ENCODE results near the gene ZMPSTE24. TPM values are rescaled to one million over a fixed set of nuclear protein-coding genes. Genes with fewer than 3 reads are reported as not detected.

The ZMPSTE24 gene
- total and polyA plus RNA-seq, 2 donors (not counting 1 experiment from before 2014, with no cell fraction given): 60.9 to 67.6 TPM

- no peak overlapping the region for H3K4me2 ChIP-seq (ENCODE audit: extremely low read depth, insufficient read depth, low read length)
- no peak overlapping the region for H2AFZ ChIP-seq (ENCODE audit: low read length)
- H3K9ac ChIP-seq (ENCODE audit: insufficient read depth, low read length): no peak overlapping the region
- no peaks in the 10 kb centered on the region for H3K36me3 ChIP-seq (ENCODE audit: control insufficient read depth, insufficient read depth, low read length)
- H3K9me3 ChIP-seq (ENCODE audit: control insufficient read depth, insufficient read depth, low read depth, low read length): no peaks in the 10 kb centered on the region
- H4K20me1 ChIP-seq (ENCODE audit: control insufficient read depth, extremely low read depth, insufficient read depth, low read length): no peaks in the 10 kb centered on the region
- no peak overlapping the region for H3K27ac ChIP-seq (ENCODE audit: insufficient read depth, low read length)
- no peaks in the 10 kb centered on the region for H3K27me3 ChIP-seq (ENCODE audit: control insufficient read depth, insufficient read depth, low read length)
- TF ChIP-seq CTCF (conservative IDR thresholded peaks at IDR 0.05 in 1 of 2, IDR thresholded peaks at IDR 0.05 in 1 of 2; ENCODE audit: low read depth in 1 of 2, low read length in 2 of 2): no peak
- no peak for TF ChIP-seq EZH2 (IDR thresholded peaks at IDR 0.05; ENCODE audit: low read length, missing control alignments)
- peaks cover 10% of the 10 kb centered on the region for H3K4me1 ChIP-seq (ENCODE audit: control insufficient read depth, extremely low read depth, insufficient read depth, low read length)
- H3K4me3 ChIP-seq (replicated peaks in 1 of 4; ENCODE audit: control extremely low read depth in 1 of 4, insufficient read depth in 1 of 4, low read depth in 3 of 4, low read length in 4 of 4): no peak overlapping the region
- no peak for DNase-seq (ENCODE audit: low read depth in 2 of 2)
- no peaks in the 10 kb centered on the region for H3K79me2 ChIP-seq (ENCODE audit: control insufficient read depth, insufficient read depth, low read length)
These were observed 12.3 kb upstream of the ZMPSTE24 start for GRCh38 chr1:40245686-40246085.

GRCh38 chr1:40247655-40248054, 10.4 kb upstream of the ZMPSTE24 start, which contains the start of gene TMCO2:
TSS of gene TMCO2 (plus strand) at chr1:40247937. CDS start at chr1:40247994, 57 bp downstream.
- H4K20me1 ChIP-seq (ENCODE audit: control insufficient read depth, extremely low read depth, insufficient read depth, low read length): no peaks in the 10 kb centered on the region
- DNase-seq (ENCODE audit: low read depth in 2 of 2): no peak
- no peak within 1 kb of the TSS for H3K9ac ChIP-seq (ENCODE audit: insufficient read depth, low read length)
- H3K4me3 ChIP-seq (replicated peaks in 1 of 4; ENCODE audit: control extremely low read depth in 1 of 4, insufficient read depth in 1 of 4, low read depth in 3 of 4, low read length in 4 of 4): no peak within 1 kb of the TSS
- no peaks in the 10 kb centered on the region for H3K36me3 ChIP-seq (ENCODE audit: control insufficient read depth, insufficient read depth, low read length)
- peaks cover 3% of the 10 kb centered on the region for H3K4me1 ChIP-seq (ENCODE audit: control insufficient read depth, extremely low read depth, insufficient read depth, low read length)
- TF ChIP-seq EZH2 (IDR thresholded peaks at IDR 0.05; ENCODE audit: low read length, missing control alignments): no peak
- TF ChIP-seq CTCF (conservative IDR thresholded peaks at IDR 0.05 in 1 of 2, IDR thresholded peaks at IDR 0.05 in 1 of 2; ENCODE audit: low read depth in 1 of 2, low read length in 2 of 2): no peak
- H2AFZ ChIP-seq (ENCODE audit: low read length): no peak within 1 kb of the TSS
- H3K79me2 ChIP-seq (ENCODE audit: control insufficient read depth, insufficient read depth, low read length): no peaks in the 10 kb centered on the region
- no peak within 1 kb of the TSS for H3K4me2 ChIP-seq (ENCODE audit: extremely low read depth, insufficient read depth, low read length)
- H3K27me3 ChIP-seq (ENCODE audit: control insufficient read depth, insufficient read depth, low read length): no peaks in the 10 kb centered on the region
- no peak within 1 kb of the TSS for H3K27ac ChIP-seq (ENCODE audit: insufficient read depth, low read length)
- no peaks in the 10 kb centered on the region for H3K9me3 ChIP-seq (ENCODE audit: control insufficient read depth, insufficient read depth, low read depth, low read length)

GRCh38 chr1:40248412-40248811, 9.6 kb upstream of the ZMPSTE24 start:
- Histone ChIP-seq H4K20me1 (ENCODE audit: control insufficient read depth, extremely low read depth, insufficient read depth, low read length) (no peaks in the 10 kb centered on the region), H3K36me3 (ENCODE audit: control insufficient read depth, insufficient read depth, low read length) (no peaks in the 10 kb centered on the region), H3K4me3 (replicated peaks in 1 of 4; ENCODE audit: control extremely low read depth in 1 of 4, insufficient read depth in 1 of 4, low read depth in 3 of 4, low read length in 4 of 4) (no peak overlapping the region), H3K9ac (ENCODE audit: insufficient read depth, low read length) (no peak overlapping the region), H3K79me2 (ENCODE audit: control insufficient read depth, insufficient read depth, low read length) (no peaks in the 10 kb centered on the region), H3K9me3 (ENCODE audit: control insufficient read depth, insufficient read depth, low read depth, low read length) (no peaks in the 10 kb centered on the region), H2AFZ (ENCODE audit: low read length) (no peak overlapping the region), H3K4me2 (ENCODE audit: extremely low read depth, insufficient read depth, low read length) (no peak overlapping the region), H3K27me3 (ENCODE audit: control insufficient read depth, insufficient read depth, low read length) (no peaks in the 10 kb centered on the region), H3K27ac (ENCODE audit: insufficient read depth, low read length) (no peak overlapping the region), H3K4me1 (ENCODE audit: control insufficient read depth, extremely low read depth, insufficient read depth, low read length) (no peaks in the 10 kb centered on the region)
- TF ChIP-seq CTCF (conservative IDR thresholded peaks at IDR 0.05 in 1 of 2, IDR thresholded peaks at IDR 0.05 in 1 of 2; ENCODE audit: low read depth in 1 of 2, low read length in 2 of 2): no peak
- TF ChIP-seq EZH2 (IDR thresholded peaks at IDR 0.05; ENCODE audit: low read length, missing control alignments): no peak
- DNase-seq (ENCODE audit: low read depth in 2 of 2): peak in 1 of 2 donors; percentile 58
